PC-3 (cell line): Measurements from ENCODE around the gene MED13. TPM values are rescaled to one million over a fixed set of nuclear protein-coding genes. Genes with fewer than 3 reads are reported as not detected.

Source experiments
- ATAC-seq: fragments of 200-7000 bp; cut with Tn5 transposase; 2 replicates; pipeline ENCODE4 v1.9.1; 2020; ENCODE audit warnings: mild to moderate bottlenecking, moderate library complexity
- BruUV-seq: library from RNA; stranded (reverse); fragments of 400-500 nt; replicated peaks from 2 replicates; lab custom pipeline; 2021; lab: Mats Ljungman, UMichigan
- CTCF ChIA-PET: fragments of 300-600 bp; sonication (Branson Sonifier 250); formaldehyde crosslinking; loops from one replicate; lab custom pipeline; 2022; ENCODE audit warnings: antibody characterized with exemption; lab: Charles Lee
- POLR2A ChIA-PET: fragments of 300-600 bp; sonication (Branson Sonifier 250); formaldehyde crosslinking; loops from one replicate; lab custom pipeline; 2022; ENCODE audit warnings: antibody characterized with exemption; ENCODE audit not compliant: unreplicated experiment; lab: Charles Lee
- DNase-seq: peaks from one replicate; pipeline ENCODE4 v3.0.0-alpha.2; 2015
- H2AFZ ChIP-seq: fragments of 300-600 bp; sonication (generic); 2 replicates; pipeline ENCODE4 v1.6.0; 2016; ENCODE audit warnings: antibody characterized with exemption, low read length
- H3F3A ChIP-seq: fragments of 300-600 bp; sonication (generic); one replicate; pipeline ENCODE4 v1.6.0; 2017; ENCODE audit warnings: antibody characterized with exemption, low read length, control low read depth, mild to moderate bottlenecking; ENCODE audit not compliant: unreplicated experiment
- H3K27ac ChIP-seq: fragments of 300-600 bp; sonication (generic); 2 replicates; pipeline ENCODE4 v1.5.1; 2016; ENCODE audit warnings: mild to moderate bottlenecking, low read length
- H3K27me3 ChIP-seq: fragments of 300-600 bp; sonication (generic); 2 replicates; pipeline ENCODE4 v1.6.1; 2016; ENCODE audit warnings: low read length, mixed read lengths
- H3K36me3 ChIP-seq: fragments of 300-600 bp; sonication (generic); 2 replicates; pipeline ENCODE4 v1.6.1; 2016; ENCODE audit warnings: low read depth, mixed run types, low read length, mixed read lengths
- H3K4me1 ChIP-seq: fragments of 300-600 bp; sonication (generic); 2 replicates; pipeline ENCODE4 v1.5.1; 2016; ENCODE audit warnings: low read length; ENCODE audit not compliant: insufficient read depth
- H3K4me2 ChIP-seq: fragments of 300-600 bp; sonication (generic); 2 replicates; pipeline ENCODE4 v1.6.0; 2016; ENCODE audit warnings: low read length
- H3K4me3 ChIP-seq: fragments of 300-600 bp; sonication (generic); 2 replicates; pipeline ENCODE4 v1.5.1; 2016; ENCODE audit warnings: mild to moderate bottlenecking, low read length, mixed read lengths
- H3K79me2 ChIP-seq: fragments of 300-600 bp; sonication (generic); 2 replicates; pipeline ENCODE4 v1.6.1; 2017; ENCODE audit warnings: low read length, mixed read lengths
- H3K9ac ChIP-seq: fragments of 300-600 bp; sonication (generic); 2 replicates; pipeline ENCODE4 v1.6.0; 2016; ENCODE audit warnings: mild to moderate bottlenecking, low read length
- H3K9me2 ChIP-seq: fragments of 300-600 bp; sonication (generic); replicated peaks from 2 replicates; pipeline ENCODE4 v1.6.1; 2016; ENCODE audit warnings: mixed run types, low read length, mixed read lengths
- H3K9me3 ChIP-seq: fragments of 300-600 bp; sonication (generic); 2 replicates; pipeline ENCODE4 v1.6.1; 2016; ENCODE audit warnings: low read length, mixed read lengths
- H4K20me1 ChIP-seq: fragments of 300-600 bp; sonication (generic); 2 replicates; pipeline ENCODE4 v1.6.1; 2016; ENCODE audit warnings: low read length, mixed read lengths
- EZH2 ChIP-seq: fragments of 300-600 bp; sonication (generic); IDR thresholded peaks from one replicate; pipeline ENCODE4 v1.6.1; 2017; ENCODE audit warnings: antibody characterized with exemption, mild to moderate bottlenecking, low read length; ENCODE audit not compliant: unreplicated experiment
- EZH2phosphoT487 ChIP-seq: fragments of 300-600 bp; sonication (generic); IDR thresholded peaks from 2 replicates; pipeline ENCODE4 v1.6.1; 2018; ENCODE audit warnings: mild to moderate bottlenecking, antibody characterized with exemption, low read length, borderline replicate concordance
- intact Hi-C: fragments of 100-400 bp; cut with micrococcal nuclease; formaldehyde crosslinking; loops from 2 replicates; pipeline ENCODE4 v1.9.0; 2023
- total RNA-seq: library from RNA; depleted of rRNA; stranded (reverse); fragments of >200 nt; gene quantifications from 2 replicates; pipeline ENCODE4 v1.2.3, GENCODE V29; 2014
- TF ChIP-seq, protein P1 (sequence below): fragments of 300-600 bp; sonication (generic); conservative IDR thresholded peaks from 2 replicates; pipeline ENCODE4 v1.5.1; 2017; ENCODE audit warnings: antibody characterized with exemption, low read depth, mild to moderate bottlenecking, low read length

Gene MED13
- total RNA-seq, 1 experiment from 2014 or later = 36.8 TPM

- TF ChIP-seq, protein P1, sequence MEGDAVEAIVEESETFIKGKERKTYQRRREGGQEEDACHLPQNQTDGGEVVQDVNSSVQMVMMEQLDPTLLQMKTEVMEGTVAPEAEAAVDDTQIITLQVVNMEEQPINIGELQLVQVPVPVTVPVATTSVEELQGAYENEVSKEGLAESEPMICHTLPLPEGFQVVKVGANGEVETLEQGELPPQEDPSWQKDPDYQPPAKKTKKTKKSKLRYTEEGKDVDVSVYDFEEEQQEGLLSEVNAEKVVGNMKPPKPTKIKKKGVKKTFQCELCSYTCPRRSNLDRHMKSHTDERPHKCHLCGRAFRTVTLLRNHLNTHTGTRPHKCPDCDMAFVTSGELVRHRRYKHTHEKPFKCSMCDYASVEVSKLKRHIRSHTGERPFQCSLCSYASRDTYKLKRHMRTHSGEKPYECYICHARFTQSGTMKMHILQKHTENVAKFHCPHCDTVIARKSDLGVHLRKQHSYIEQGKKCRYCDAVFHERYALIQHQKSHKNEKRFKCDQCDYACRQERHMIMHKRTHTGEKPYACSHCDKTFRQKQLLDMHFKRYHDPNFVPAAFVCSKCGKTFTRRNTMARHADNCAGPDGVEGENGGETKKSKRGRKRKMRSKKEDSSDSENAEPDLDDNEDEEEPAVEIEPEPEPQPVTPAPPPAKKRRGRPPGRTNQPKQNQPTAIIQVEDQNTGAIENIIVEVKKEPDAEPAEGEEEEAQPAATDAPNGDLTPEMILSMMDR = no peak
- TF ChIP-seq EZH2 (no peak), EZH2phosphoT487 (no peak)
- no peaks in the 10 kb centered on the region for H3K4me1 ChIP-seq
- H3F3A ChIP-seq = peaks cover 5% of the 10 kb centered on the region
- POLR2A ChIA-PET = no interaction called here
- no peaks in the 10 kb centered on the region for H3K9me3 ChIP-seq
- 0 out of 2 replicates have a peak, but pooled peaks cover 4% of the 10 kb centered on the region for H4K20me1 ChIP-seq
- no peak overlapping the region for H3K27ac ChIP-seq
- H3K79me2 ChIP-seq = peaks cover 36% of the 10 kb centered on the region
- no peaks in the 10 kb centered on the region for H3K9me2 ChIP-seq
- intact Hi-C loops = no loop called here
- no peak overlapping the region for H3K4me2 ChIP-seq
- no TSS peak for BruUV-seq
- no peak overlapping the region for H3K4me3 ChIP-seq
- ATAC-seq (no peak), DNase-seq (no peak)
- H3K36me3 ChIP-seq = peaks cover 66% of the 10 kb centered on the region
- CTCF ChIA-PET = interaction anchor here (1.1 kb wide), 1 partner anchor 77 kb away, joined by 5 read pairs; no protein-coding TSS in a partner anchor
- H3K27me3 ChIP-seq = no peaks in the 10 kb centered on the region
- H2AFZ ChIP-seq = no peak overlapping the region
- H3K9ac ChIP-seq = no peak overlapping the region
Measured at GRCh38 chr17:62032480-62032879, 32.6 kb downstream of the MED13 start.

- H3K79me2 ChIP-seq = peaks cover 40% of the 10 kb centered on the region
- no peak overlapping the region for H2AFZ ChIP-seq
- intact Hi-C loops = no loop called here
- H3K9ac ChIP-seq = no peak overlapping the region
- no TSS peak for BruUV-seq
- DNase-seq = no peak
- H4K20me1 ChIP-seq = no peaks in the 10 kb centered on the region
- POLR2A ChIA-PET = interaction anchor here (0.6 kb wide), 1 partner anchor 86 kb away, joined by 5 read pairs; no protein-coding TSS in a partner anchor
- CTCF ChIA-PET = no interaction called here
- no peak overlapping the region for H3K27ac ChIP-seq
- H3K4me2 ChIP-seq = no peak overlapping the region
- H3K9me3 ChIP-seq = no peaks in the 10 kb centered on the region
- H3K4me3 ChIP-seq = no peak overlapping the region
- H3K9me2 ChIP-seq = no peaks in the 10 kb centered on the region
- no peaks in the 10 kb centered on the region for H3F3A ChIP-seq
- H3K27me3 ChIP-seq = no peaks in the 10 kb centered on the region
- no peaks in the 10 kb centered on the region for H3K4me1 ChIP-seq
- TF ChIP-seq EZH2phosphoT487 (no peak), EZH2 (no peak)
- TF ChIP-seq, protein P1 = no peak
- ATAC-seq = no peak
- H3K36me3 ChIP-seq = peaks cover 79% of the 10 kb centered on the region
Measured at GRCh38 chr17:62030264-62030663, 34.8 kb downstream of the MED13 start.

- Histone ChIP-seq H3K36me3 (peaks cover 74% of the 10 kb centered on the region), H2AFZ (no peak overlapping the region), H3K9me2 (no peaks in the 10 kb centered on the region), H3K4me3 (no peak overlapping the region), H3K9me3 (no peaks in the 10 kb centered on the region), H3K9ac (no peak overlapping the region), H3F3A (no peaks in the 10 kb centered on the region), H3K27me3 (no peaks in the 10 kb centered on the region), H3K4me1 (no peaks in the 10 kb centered on the region), H3K4me2 (no peak overlapping the region), H3K79me2 (peaks cover 35% of the 10 kb centered on the region), H4K20me1 (no peaks in the 10 kb centered on the region), H3K27ac (no peak overlapping the region)
- CTCF ChIA-PET = interaction anchor here (0.6 kb wide), 1 partner anchor 612 kb away, joined by 5 read pairs; no protein-coding TSS in a partner anchor
- DNase-seq = peak; percentile 32
- intact Hi-C loops = no loop called here
- ATAC-seq = peak; percentile 38; the same call in 1 of the 2 replicates
- POLR2A ChIA-PET = no interaction called here
- no TSS peak for BruUV-seq
- TF ChIP-seq EZH2phosphoT487 (no peak), EZH2 (no peak)
- TF ChIP-seq, protein P1 = no peak
Measured at GRCh38 chr17:62024866-62025265, 40.2 kb downstream of the MED13 start.
